DOHH2 (cell line): Measurements from ENCODE around the gene FAM181A.

Experiments
- H3F3A ChIP-seq: fragments of 200-600 bp; sonication (generic), shearing (Covaris generic); 2 replicates; pipeline ENCODE4 v1.6.0; 2016; ENCODE audit warnings: antibody characterized with exemption, mild to moderate bottlenecking; ENCODE audit not compliant: control insufficient read depth, insufficient read depth
- H3K27ac ChIP-seq: fragments of 200-600 bp; sonication (generic); 2 replicates; pipeline ENCODE4 v1.5.1; 2014; ENCODE audit warnings: low read depth, mild to moderate bottlenecking, low read length, moderate library complexity
- H3K27me3 ChIP-seq: fragments of 200-600 bp; sonication (generic); 2 replicates; pipeline ENCODE4 v1.6.1; 2014; ENCODE audit warnings: mild to moderate bottlenecking, low read length, mixed read lengths; ENCODE audit not compliant: control insufficient read depth
- H3K36me3 ChIP-seq: fragments of 200-600 bp; sonication (generic); 2 replicates; pipeline ENCODE4 v1.6.1; 2014; ENCODE audit warnings: mild to moderate bottlenecking, low read length, moderate library complexity, mixed read lengths; ENCODE audit not compliant: control insufficient read depth
- H3K4me1 ChIP-seq: fragments of 200-600 bp; sonication (generic); 2 replicates; pipeline ENCODE4 v1.6.1; 2014; ENCODE audit warnings: mild to moderate bottlenecking, low read length, mixed read lengths; ENCODE audit not compliant: control insufficient read depth
- H3K4me2 ChIP-seq: fragments of 200-600 bp; sonication (generic); 2 replicates; pipeline ENCODE4 v1.6.0; 2014; ENCODE audit warnings: mild to moderate bottlenecking, low read length, moderate library complexity
- H3K4me3 ChIP-seq: fragments of 200-600 bp; sonication (generic); 2 replicates; pipeline ENCODE4 v1.5.1; 2014; ENCODE audit warnings: mild to moderate bottlenecking, low read length, mixed read lengths
- H3K79me2 ChIP-seq: fragments of 200-600 bp; sonication (generic); 2 replicates; pipeline ENCODE4 v1.6.1; 2014; ENCODE audit warnings: mild to moderate bottlenecking, low read length, mixed read lengths; ENCODE audit not compliant: control insufficient read depth
- H3K9me2 ChIP-seq: fragments of 200-600 bp; sonication (generic); replicated peaks from 2 replicates; pipeline ENCODE4 v1.6.1; 2014; ENCODE audit warnings: mild to moderate bottlenecking, low read length, mixed read lengths; ENCODE audit not compliant: control insufficient read depth
- H3K9me3 ChIP-seq: fragments of 200-600 bp; sonication (generic); 2 replicates; pipeline ENCODE4 v1.6.1; 2014; ENCODE audit warnings: antibody characterized with exemption, low read length, mixed read lengths; ENCODE audit not compliant: control insufficient read depth, insufficient read depth
- H4K20me1 ChIP-seq: fragments of 200-600 bp; sonication (generic); 2 replicates; pipeline ENCODE4 v1.6.0; 2014; ENCODE audit warnings: low read depth, mild to moderate bottlenecking, antibody characterized with exemption, low read length, moderate library complexity; ENCODE audit not compliant: control insufficient read depth, insufficient read depth
- CTCF ChIP-seq: fragments of 200-600 bp; sonication (generic); IDR thresholded peaks from one replicate; pipeline ENCODE4 v1.5.1; 2014; ENCODE audit warnings: antibody characterized with exemption, mild to moderate bottlenecking, low read depth, low read length; ENCODE audit not compliant: poor library complexity, severe bottlenecking
- EZH2phosphoT487 ChIP-seq: fragments of 200-600 bp; sonication (generic); IDR thresholded peaks from 2 replicates; pipeline ENCODE4 v1.6.1; 2017; ENCODE audit warnings: borderline replicate concordance, mild to moderate bottlenecking, antibody characterized with exemption, low read length, moderate library complexity, mixed read lengths

Gene FAM181A

GRCh38 chr14:93916498-93916897 lies 10.6 kb upstream of the FAM181A start:
- no peaks in the 10 kb centered on the region for H3K79me2 ChIP-seq
- TF ChIP-seq EZH2phosphoT487 (no peak), CTCF (no peak)
- no peak overlapping the region for H3K27ac ChIP-seq
- no peaks in the 10 kb centered on the region for H4K20me1 ChIP-seq
- H3K27me3 ChIP-seq, result no peaks in the 10 kb centered on the region
- no peak overlapping the region for H3K4me3 ChIP-seq
- H3K4me1 ChIP-seq, result no peaks in the 10 kb centered on the region
- H3K9me3 ChIP-seq, result peaks cover 3% of the 10 kb centered on the region
- H3K36me3 ChIP-seq, result no peaks in the 10 kb centered on the region
- no peak overlapping the region for H3K4me2 ChIP-seq
- no peaks in the 10 kb centered on the region for H3K9me2 ChIP-seq
- no peaks in the 10 kb centered on the region for H3F3A ChIP-seq

GRCh38 chr14:93917141-93917540 lies 10.0 kb upstream of the FAM181A start:
- no peak overlapping the region for H3K4me3 ChIP-seq
- H3K9me2 ChIP-seq, result no peaks in the 10 kb centered on the region
- no peaks in the 10 kb centered on the region for H3K36me3 ChIP-seq
- H3K4me1 ChIP-seq, result no peaks in the 10 kb centered on the region
- no peaks in the 10 kb centered on the region for H3K27me3 ChIP-seq
- TF ChIP-seq EZH2phosphoT487, result no peak
- no peak for TF ChIP-seq CTCF
- no peaks in the 10 kb centered on the region for H4K20me1 ChIP-seq
- H3F3A ChIP-seq, result no peaks in the 10 kb centered on the region
- no peak overlapping the region for H3K4me2 ChIP-seq
- no peak overlapping the region for H3K27ac ChIP-seq
- H3K79me2 ChIP-seq, result no peaks in the 10 kb centered on the region
- peaks cover 3% of the 10 kb centered on the region for H3K9me3 ChIP-seq

- Histone ChIP-seq H3F3A (no peaks in the 10 kb centered on the region), H4K20me1 (no peaks in the 10 kb centered on the region), H3K27me3 (no peaks in the 10 kb centered on the region), H3K36me3 (no peaks in the 10 kb centered on the region), H3K79me2 (no peaks in the 10 kb centered on the region), H3K9me2 (no peaks in the 10 kb centered on the region), H3K4me3 (no peak overlapping the region), H3K4me2 (no peak overlapping the region), H3K4me1 (no peaks in the 10 kb centered on the region), H3K27ac (no peak overlapping the region), H3K9me3 (peaks cover 3% of the 10 kb centered on the region)
- no peak for TF ChIP-seq EZH2phosphoT487
- no peak for TF ChIP-seq CTCF
Observed at GRCh38 chr14:93921001-93921806, 5.9 kb upstream of the FAM181A start.
